ENCODE measurements around the gene NAAA. TPM values are rescaled to one million over a fixed set of nuclear protein-coding genes. Genes with fewer than 3 reads are reported as not detected.

NAAA gene
- polyA plus RNA-seq, 2 of the 4 experiments (the other 2 are of a cell fraction): 23.7 to 31.8 TPM

- TF ChIP-seq POLR2A (IDR thresholded peaks at IDR 0.05; ENCODE audit: low read length) (no peak), RAD21 (conservative IDR thresholded peaks at IDR 0.05 in 1 of 2, IDR thresholded peaks at IDR 0.05 in 1 of 2) (no peak), HOXA7 (CRISPR knock-in tag; IDR thresholded peaks at IDR 0.05) (no peak), CBX8 (IDR thresholded peaks at IDR 0.05) (no peak), CHD4 (IDR thresholded peaks at IDR 0.05; ENCODE audit: borderline replicate concordance) (no peak), NR3C1 (IDR thresholded peaks at IDR 0.05) (no peak), EHMT2 (IDR thresholded peaks at IDR 0.05; ENCODE audit: low read depth) (no peak), MAFK (IDR thresholded peaks at IDR 0.05; ENCODE audit: partially characterized antibody) (no peak), TFCP2L1 (CRISPR knock-in tag; IDR thresholded peaks at IDR 0.05) (no peak), JUNB (IDR thresholded peaks at IDR 0.05) (no peak), EHF (CRISPR knock-in tag; IDR thresholded peaks at IDR 0.05) (no peak), REST (IDR thresholded peaks at IDR 0.05) (no peak), RARB (CRISPR knock-in tag; IDR thresholded peaks at IDR 0.05) (no peak), ZNF302 (CRISPR knock-in tag; IDR thresholded peaks at IDR 0.05) (no peak), HMGXB4 (CRISPR knock-in tag; IDR thresholded peaks at IDR 0.05; ENCODE audit: borderline replicate concordance) (no peak), MAX (IDR thresholded peaks at IDR 0.05) (no peak), PBX3 (IDR thresholded peaks at IDR 0.05) (no peak), FOSB (CRISPR knock-in tag; IDR thresholded peaks at IDR 0.05) (no peak)
These were observed 51.1 kb downstream of the NAAA start for GRCh38 chr4:75889537-75890199.

DNA sequence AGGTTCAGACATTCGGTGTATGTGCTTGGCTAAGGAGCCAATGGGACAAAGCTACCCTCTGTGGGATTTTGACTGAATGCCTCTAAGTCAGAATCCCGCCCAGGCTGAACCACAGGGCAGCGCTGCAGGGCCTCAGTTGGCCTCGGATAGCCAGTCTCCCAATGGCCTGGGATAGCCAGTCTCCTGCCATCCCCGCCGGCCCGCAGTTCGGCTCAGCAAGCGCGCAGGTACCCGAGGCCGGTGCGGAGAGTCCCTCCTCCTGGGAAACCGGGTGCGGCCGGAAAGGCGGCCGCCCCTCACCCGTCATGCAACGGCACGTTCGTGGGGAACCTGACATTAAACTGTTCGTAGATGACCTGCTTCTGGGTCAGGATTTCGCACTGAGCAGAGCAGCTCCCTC is 54.7 kb downstream of the NAAA start:
- 88% methylated on average over 6 of the region's 24 CpGs for WGBS (ENCODE audit: missing lambda C conversion rate)
- Histone ChIP-seq H3K27ac (no peak overlapping the region), H3K4me3 (no peak overlapping the region), H3K4me1 (no peaks in the 10 kb centered on the region), H3K9me3 (no peaks in the 10 kb centered on the region), H3K4me2 (no peak overlapping the region)
- ChIA-PET POLR2A (no interaction called here), CTCF (interaction anchor here (3.0 kb wide), 1 partner anchor 10 kb away, joined by 11 read pairs; no protein-coding TSS in a partner anchor)
- DNase-seq (ENCODE audit: low read depth in 1 of 2, low spot score in 1 of 2): no peak
- FAIRE-seq: no peak
- TF ChIP-seq HOXB5 (CRISPR knock-in tag; IDR thresholded peaks at IDR 0.05) (no peak), CHD2 (IDR thresholded peaks at IDR 0.05; ENCODE audit: low read length, partially characterized antibody) (no peak), RNF2 (IDR thresholded peaks at IDR 0.05; ENCODE audit: borderline replicate concordance, low read depth) (no peak), RFX5 (IDR thresholded peaks at IDR 0.05) (no peak), E2F6 (IDR thresholded peaks at IDR 0.05; ENCODE audit: borderline replicate concordance, low read depth) (no peak), PHF8 (IDR thresholded peaks at IDR 0.05; ENCODE audit: borderline replicate concordance, low read depth) (no peak)
- TF ChIP-seq, protein P1, sequence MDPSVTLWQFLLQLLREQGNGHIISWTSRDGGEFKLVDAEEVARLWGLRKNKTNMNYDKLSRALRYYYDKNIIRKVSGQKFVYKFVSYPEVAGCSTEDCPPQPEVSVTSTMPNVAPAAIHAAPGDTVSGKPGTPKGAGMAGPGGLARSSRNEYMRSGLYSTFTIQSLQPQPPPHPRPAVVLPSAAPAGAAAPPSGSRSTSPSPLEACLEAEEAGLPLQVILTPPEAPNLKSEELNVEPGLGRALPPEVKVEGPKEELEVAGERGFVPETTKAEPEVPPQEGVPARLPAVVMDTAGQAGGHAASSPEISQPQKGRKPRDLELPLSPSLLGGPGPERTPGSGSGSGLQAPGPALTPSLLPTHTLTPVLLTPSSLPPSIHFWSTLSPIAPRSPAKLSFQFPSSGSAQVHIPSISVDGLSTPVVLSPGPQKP (IDR thresholded peaks at IDR 0.05; ENCODE audit: low read depth, low read length): no peak
- no peak for ATAC-seq

More at GRCh38 chr4:75889537-75890199, 51.1 kb downstream of the NAAA start:
- FAIRE-seq (no peak), DNase-seq (ENCODE audit: low read depth in 1 of 2, low spot score in 1 of 2) (no peak), ATAC-seq (no peak)
- POLR2A ChIA-PET: no interaction called here
- Histone ChIP-seq H3K4me3 (no peak overlapping the region), H3K4me2 (no peak overlapping the region), H3K27ac (no peak overlapping the region), H3K9me3 (no peaks in the 10 kb centered on the region), H3K4me1 (no peaks in the 10 kb centered on the region)
- CTCF ChIA-PET: no interaction called here
- 56% methylated on average over 4 of the region's 9 CpGs for WGBS (ENCODE audit: missing lambda C conversion rate)

Measured in A549 (cell line).